Limb (tissue), 2 donors: ENCODE data around the gene OR10S1.
"Not testable (repeated sequence)": the region's sequence is repeated elsewhere in the genome, so short reads cannot be mapped to it uniquely, and the experiment has no call there.

Source experiments
- DNase-seq, 2 donors: peaks; one replicate each; pipeline ENCODE4 v3.0.0-alpha.2; 2016; ENCODE audit errors: extremely low spot score in 2 of 2

The OR10S1 gene

GRCh38 chr11:123977731-123978347 lies at the start of gene OR10S1:
OR10S1 (minus strand) TSS chr11:123977781; CDS start chr11:123977664, 117 bp downstream.
- DNase-seq: no peak

GRCh38 chr11:124026498-124026897 lies 48.9 kb upstream of the OR10S1 start, which contains the start of gene OR10G8:
OR10G8 (plus strand) TSS chr11:124026798; CDS start chr11:124029623, 2,825 bp downstream.
- DNase-seq: no peak

- DNase-seq: not testable (repeated sequence)
Observed at GRCh38 chr11:124015837-124016236, 38.3 kb upstream of the OR10S1 start.

GRCh38 chr11:124012697-124013096 lies 35.1 kb upstream of the OR10S1 start, which contains the start of gene OR10G4:
OR10G4 (plus strand) TSS chr11:124012997; CDS start chr11:124015575, 2,578 bp downstream.
- DNase-seq: no peak

- DNase-seq: no peak
Observed at GRCh38 chr11:123995119-123995518, 17.5 kb upstream of the OR10S1 start, which contains the start of gene OR10G6. OR10G6 (minus strand) TSS chr11:123995161; CDS start chr11:123995161, 0 bp downstream.

- DNase-seq: no peak
Observed at GRCh38 chr11:123979311-123979710, 1.7 kb upstream of the OR10S1 start.

GRCh38 chr11:123976770-123977560 lies 616 bp downstream of the OR10S1 start:
- DNase-seq: no peak

GRCh38 chr11:123973816-123974215 lies 3.8 kb downstream of the OR10S1 start:
- DNase-seq: no peak

GRCh38 chr11:123956752-123957151 lies 20.8 kb downstream of the OR10S1 start:
- DNase-seq: no peak

GRCh38 chr11:123945132-123945531 lies 32.4 kb downstream of the OR10S1 start:
- no peak for DNase-seq

GRCh38 chr11:123943738-123944137 lies 33.8 kb downstream of the OR10S1 start, which contains the start of gene OR6T1:
OR6T1 (minus strand) TSS chr11:123943838; CDS start chr11:123943838, 0 bp downstream.
- DNase-seq: no peak

- no peak for DNase-seq
Observed at GRCh38 chr11:123942413-123942812, 35.2 kb downstream of the OR10S1 start.

GRCh38 chr11:123939317-123939716 lies 38.3 kb downstream of the OR10S1 start, which contains the start of gene OR4D5:
OR4D5 (plus strand) TSS chr11:123939617; CDS start chr11:123939617, 0 bp downstream.
- no peak for DNase-seq
